NCI-H128 (cell line): ENCODE measurements around the gene RIN1.

Experiments
- DNase-seq: peaks from one replicate; lab custom pipeline; 2025; ENCODE audit not compliant: unreplicated experiment; lab: John Stamatoyannopoulos, UW

The RIN1 gene

DNA sequence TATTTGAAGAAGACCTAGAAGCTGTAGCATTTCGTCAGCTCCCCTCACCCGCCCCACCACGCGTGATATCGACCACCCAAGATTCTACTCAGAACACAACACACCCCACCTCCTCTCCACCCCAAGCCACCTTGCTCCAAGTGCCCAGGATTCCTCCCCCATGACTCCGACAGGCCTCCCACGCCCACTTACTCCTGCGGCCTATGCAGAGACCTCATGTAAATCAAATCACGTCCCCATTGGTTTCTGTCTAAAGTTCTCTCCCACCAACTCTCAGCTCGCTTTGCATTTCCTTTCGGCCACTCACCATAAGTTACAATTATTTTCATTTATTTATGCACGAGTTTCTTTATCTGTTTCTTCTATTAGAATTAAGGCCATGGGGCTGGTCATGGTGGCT, 33.6 kb downstream of the RIN1 start:
- no peak for DNase-seq

DNA sequence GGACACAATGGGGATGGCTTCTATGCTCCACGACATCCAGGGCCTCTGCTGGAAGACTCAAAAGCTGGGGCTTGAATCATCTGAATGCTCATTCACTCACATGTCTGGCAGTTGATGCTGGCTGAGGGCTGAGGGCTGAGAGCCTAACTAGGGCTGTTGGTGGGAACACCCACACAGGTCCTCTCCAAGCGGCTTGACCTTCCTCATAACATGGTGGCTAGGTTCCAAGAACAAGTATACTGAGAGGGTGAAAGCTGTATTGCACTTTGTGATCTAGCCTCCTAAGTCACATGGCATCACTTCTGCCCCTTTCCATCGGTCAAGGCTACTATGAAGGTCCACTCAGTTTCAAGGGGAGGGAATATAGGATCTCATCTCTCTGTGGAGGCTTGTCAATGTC, 37.0 kb downstream of the RIN1 start:
- no peak for DNase-seq

DNA sequence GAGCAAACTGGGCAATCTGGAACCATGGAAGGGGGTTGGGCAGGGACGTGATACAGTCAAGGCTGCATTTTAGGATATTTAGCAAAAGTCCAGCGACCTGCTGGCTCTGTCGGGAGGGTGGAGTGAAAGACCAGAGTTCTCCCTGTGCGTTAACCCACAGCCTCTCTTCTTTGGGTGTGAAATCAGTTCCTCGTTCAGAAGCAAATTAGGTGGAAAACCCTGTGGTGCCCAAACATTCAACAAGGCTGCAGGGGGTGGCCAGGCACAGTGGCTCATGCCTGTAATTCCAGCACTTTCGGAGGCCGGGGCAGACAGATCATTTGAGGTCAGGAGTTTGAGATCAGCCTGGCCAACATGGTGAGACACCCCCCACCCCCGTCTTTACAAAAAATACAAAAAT, 38.6 kb downstream of the RIN1 start:
- DNase-seq = no peak

DNA sequence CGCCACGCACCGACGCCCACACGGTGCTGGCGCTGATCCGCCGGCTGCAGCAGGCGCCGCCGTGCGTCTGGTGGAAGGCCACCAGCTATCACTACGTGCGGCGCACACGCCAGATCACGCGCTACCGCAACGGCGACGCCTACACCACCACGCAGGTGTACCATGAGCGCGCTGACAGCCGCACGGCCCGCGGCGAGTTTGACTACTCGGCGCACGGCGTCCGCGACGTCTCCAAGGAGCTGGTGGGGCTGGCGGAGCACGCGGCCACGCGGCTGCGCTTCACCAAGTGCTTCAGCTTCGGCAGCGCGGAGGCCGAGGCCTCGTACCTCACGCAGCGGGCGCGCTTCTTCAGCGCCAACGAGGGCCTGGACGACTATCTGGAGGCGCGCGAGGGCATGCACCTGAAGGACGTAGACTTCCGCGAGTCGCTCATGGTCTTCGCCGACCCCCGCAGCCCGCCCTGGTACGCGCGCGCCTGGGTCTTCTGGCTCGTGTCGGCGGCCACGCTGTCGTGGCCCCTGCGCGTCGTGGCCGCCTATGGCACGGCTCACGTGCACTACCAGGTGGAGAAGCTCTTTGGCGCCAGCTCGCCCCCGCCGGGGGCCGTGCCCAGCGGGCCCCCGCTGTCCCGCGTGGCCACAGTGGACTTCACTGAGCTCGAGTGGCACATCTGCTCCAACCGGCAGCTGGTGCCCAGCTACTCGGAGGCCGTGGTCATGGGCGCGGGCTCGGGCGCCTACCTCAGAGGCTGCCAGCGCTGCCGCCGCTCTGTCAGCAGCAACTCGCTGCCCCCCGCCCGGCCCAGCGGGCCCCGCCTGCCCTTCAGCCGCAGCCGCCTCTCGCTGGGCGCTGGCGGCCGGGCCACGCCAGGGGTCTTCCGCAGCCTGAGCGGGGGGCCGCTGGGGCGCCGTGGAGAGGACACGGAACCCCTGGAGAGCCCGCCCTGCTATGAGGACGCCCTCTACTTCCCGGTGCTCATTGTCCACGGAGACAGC, 41.3 kb downstream of the RIN1 start:
- DNase-seq = no peak

DNA sequence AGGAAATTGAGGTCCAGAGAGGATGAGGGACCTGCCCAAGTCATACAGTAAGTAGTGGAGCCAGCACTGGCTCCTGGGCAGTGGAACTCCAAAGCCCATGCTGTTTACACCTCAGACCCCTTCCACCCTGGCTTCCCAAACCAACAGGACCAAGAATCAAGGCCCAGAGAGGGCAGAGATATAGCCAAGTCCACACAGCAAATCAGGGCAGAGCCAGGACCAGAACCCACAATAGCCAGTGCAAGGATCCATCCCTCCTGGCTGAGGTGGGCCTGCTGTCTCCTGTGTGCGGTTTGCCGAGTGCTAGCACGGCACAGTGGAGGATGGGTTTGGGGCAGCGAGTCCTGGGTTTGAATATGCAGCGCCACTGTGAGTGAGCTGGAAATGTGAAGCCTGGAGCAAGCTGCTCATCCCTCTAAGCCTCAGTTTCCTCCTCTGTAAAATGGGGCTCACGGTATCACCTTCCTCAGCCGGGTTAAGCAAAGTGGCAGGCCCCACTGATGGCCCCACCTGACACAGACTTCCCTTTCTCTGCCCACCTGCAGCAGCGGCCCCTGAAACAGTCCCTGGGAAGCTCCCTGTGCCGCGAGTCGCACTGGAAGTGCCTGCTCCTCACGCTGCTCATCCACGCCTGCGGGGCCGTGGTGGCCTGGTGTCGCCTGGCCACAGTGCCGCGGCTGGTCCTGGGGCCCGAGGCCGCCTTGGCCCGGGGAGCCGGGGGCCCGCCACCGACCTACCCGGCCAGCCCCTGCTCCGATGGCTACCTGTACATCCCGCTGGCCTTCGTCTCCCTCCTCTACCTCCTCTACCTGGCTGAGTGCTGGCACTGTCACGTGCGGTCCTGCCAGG, 42.2 kb downstream of the RIN1 start:
- DNase-seq = no peak

DNA sequence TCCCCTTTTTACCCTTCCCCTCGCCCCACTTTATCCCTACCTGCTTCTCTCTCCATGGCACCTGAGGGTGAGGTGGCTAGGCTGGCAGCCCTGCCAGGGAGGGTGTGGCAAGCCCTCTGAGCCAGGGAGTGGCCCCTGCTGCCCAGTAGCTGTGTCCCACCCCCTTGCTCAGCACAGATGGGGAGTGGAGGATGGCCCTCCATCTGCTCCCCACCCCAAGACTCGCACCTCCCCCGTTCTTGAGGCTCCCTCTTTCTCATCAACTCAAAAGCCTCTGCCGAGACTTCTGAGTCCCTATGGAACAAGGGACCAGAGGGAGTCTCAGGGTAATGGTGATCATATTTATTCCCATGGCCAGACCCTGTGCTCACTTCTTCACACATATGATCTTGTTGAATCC, 42.9 kb downstream of the RIN1 start:
- no peak for DNase-seq

DNA sequence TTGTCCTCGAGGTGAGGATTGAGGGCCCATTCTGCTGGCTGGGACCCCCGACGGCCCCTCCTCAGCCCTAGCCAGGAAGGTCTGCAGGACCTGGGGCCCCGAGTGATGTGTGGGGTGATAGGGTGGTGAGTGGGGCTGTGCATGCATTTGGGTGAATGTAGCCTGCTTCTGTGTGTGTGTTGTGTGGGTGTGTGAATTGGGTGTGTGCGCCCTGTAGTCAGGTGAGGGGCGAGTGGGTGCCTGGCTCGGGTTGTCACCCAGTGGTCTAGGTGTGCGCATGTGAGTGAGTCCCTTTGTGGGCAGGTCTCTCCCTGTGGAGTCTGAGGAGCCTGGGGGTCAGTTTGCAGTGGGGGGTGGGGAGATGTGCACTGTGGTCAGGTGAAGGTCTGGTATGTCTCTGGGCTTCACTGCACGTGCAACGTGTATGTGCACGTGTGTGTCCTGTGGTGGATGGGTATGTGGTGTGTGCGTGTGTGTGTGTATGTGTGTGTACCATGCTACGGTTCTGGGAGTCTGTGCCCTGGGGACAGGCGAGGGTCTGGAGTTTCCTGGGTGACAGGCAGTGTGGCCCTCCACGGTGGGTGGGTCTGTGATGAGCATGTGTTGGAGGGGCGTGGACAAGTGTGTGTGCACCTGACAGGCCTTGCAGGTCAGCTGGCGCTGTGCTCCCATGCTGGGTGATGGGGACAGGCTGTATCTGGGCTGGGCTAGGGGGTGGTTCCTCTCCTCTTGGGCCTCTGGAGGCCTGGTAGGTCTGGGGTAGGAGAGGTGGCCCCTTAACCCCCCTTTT, 43.5 kb downstream of the RIN1 start:
- DNase-seq = no peak

DNA sequence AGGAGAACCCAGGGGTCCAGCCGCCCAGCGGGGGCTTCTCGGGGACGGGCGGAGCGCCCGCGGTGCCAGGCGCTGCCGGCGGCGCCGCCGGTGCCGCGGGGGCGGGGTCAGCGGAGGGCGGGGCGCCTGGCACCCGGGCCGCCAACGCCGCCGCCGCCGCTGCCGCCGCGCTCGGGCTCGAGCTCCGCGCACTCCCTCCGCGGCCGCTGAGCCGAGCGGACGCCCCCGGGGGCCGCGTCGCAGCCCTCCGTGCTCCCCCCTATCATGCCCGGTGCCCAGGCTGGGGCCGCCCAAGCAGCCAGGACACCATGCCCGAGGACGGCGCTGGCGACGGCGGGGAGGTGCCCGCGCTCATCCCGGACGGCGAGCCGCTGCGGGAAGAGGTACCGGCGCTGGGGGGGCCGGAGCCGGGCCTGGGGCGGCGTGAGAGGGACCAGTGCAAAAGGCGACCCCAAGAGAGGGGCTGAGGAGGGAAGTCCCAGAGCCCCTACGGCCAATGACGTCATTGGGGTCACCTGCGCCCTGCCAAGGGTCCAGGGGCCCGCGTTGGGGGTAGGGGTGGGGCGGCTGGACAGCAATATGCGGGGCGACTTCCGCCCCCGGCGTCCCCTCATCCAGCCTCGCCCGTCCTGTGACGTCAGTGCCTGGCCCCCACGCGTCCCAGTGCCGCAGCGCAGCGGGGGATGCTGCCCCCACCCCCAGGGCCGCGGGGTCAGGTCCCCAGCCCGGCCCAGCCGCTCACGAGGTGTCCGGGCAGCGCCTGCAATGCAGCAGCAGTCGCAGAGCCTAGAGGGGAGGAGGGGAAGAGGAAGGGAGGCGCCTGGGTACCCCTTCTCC, 44.3 kb downstream of the RIN1 start, which contains the start of gene TMEM151A:
TMEM151A (plus strand) TSS at position 189 of the 837 bp plus-strand sequence; CDS start at position 309, 120 bp downstream.
- no peak for DNase-seq

DNA sequence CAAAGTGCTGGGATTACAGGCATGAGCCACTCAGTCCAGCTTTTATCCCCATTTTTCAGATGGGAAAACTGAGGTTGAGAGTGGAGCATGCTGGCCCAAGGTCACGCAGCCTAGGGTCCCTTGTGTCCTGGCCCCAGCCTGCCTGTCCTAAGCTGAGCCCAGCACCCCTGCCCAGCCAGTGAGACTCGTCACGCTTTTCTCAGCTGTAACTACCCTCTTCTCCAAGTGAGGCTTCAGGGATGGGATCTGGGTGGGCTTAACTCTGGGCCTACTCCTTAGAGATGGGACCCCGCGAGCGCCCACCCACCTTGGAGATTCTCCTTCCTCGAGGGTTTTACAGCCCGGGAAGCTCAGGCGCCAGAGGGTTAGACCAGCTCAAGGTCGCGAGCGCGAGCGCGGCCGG, 44.9 kb downstream of the RIN1 start:
- no peak for DNase-seq

DNA sequence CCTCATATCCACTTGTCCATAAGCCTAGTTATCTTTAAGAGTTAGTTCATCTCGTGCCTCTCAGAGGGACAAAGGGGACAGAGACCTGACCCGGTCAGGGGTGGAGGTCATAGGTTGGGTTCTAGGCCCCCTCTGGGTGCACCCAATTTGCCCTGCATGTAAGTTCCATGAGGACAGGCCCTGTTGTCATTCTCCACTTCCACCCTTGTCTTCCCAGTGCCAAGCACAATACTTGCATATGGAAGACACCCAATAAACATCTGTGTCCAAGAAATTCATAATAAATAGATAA, 46.0 kb downstream of the RIN1 start:
- DNase-seq = no peak

DNA sequence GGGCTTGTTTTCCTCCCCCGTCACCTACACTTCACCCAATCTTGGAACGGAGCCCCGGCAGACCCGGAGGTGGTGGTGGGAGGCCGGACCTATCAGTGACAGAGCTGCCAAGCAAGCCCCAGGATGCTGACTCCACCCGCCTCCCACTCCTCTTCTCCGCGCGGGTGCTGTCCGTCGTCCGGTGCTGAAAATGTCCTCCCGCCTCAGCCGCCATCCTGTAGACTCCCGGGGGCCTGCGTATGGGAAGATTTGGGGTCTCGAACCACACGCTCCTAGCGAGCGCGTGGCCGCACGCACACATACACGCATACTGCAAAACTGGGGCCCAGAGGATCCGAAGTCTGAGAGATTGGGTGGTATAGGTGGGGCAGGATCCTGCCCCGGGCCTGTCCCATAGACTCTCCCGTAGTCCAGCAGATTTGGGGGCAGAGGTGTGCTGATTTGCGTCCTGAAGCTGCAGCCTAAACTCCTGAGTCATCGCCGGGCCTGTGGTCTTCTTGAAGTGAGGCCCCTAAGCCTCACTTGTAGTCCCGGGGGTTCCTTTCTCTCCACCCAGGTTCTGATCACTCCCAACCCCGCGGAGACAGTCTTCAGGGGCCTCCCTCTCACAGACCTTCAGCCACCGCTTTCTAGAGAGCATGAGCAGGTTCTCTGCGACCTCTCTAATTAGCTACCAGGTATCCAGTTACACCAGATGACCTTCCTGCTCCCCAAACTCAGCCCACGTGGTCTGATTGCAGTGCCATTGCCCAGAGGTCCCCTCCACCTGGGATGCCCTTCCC, 46.5 kb downstream of the RIN1 start:
- DNase-seq = no peak

DNA sequence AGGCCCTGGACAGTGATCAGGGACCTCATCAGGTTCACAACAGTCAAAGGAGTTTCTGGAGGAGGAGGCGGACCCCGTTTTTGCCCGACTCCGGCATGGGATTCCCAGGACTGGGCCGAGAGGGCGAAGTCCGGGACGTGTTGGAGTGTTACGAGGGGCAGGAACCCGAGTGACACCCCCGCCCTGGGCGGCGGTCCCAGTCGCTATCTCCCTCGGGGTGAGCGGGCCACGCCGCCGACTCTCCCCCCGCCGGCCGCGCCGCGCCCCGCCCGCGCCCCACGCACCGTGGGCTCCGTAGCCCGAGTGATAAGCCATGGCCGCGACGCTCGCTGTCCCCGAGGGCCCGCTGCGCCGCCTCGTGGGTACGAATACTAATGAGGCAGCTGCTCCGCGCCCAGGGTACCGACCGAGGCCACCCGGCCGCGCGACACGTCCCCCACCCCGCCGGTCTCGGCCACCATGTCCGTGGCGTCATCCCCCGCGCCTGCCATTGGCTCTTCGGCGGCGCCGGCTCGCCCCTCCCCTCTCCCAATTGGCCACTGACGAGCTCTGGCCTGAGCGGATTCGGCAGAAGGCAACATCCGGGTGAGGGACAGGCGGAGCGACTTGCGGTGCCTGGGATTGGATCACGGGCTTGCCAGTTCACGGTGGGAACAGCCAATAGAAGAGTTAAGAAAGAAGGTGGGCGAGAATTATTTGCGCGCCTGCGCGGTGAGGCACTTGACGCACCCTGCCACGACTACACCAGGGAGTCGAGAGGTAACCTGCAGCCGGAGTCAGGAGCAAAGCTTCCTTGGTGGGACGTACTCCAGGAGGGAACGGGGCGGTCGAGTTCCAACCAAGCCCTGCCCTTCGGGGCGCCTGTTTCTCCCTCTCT, 47.3 kb downstream of the RIN1 start, which contains the start of gene YIF1A:
YIF1A (minus strand) TSS at position 473 of the 877 bp plus-strand sequence; CDS start at position 315, 158 bp downstream.
- DNase-seq = peak; percentile 97

DNA sequence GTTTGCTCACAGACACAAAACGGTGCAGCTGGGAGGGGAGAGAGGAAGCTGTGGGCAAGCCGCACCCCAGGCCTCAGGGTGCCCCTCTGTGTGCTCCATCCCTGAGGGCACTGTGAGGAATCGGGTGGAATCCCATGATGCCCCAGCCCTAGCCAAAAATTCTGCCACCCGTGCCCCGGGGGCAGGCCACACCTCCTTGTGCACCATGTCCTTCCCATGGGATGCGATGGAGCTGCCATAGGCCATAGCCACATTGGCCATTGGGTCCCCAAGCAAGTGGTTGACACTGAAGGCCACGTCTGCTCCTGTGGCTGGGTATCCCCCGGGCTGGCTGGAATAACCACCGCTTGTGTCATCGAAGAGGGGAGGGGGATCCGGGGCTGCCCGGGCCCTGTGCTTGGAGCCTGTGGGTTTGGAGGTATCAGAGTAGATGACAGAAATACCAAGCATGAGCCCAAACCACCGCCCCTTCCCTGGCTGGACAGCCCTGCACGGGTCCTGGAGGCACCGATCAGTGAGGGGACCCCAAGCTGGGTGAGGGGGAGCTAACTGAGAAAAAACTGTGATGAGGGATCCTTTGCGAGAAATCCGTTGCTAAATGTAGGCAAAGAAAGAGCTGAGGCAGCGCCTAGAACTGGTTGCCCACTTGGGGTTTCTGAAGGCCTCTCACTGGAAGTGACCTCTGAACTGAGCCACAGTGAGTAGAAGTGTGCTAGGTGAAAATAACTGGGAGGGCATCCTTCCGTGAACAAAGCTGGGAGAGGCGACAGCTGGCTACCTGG, 48.2 kb downstream of the RIN1 start:
- DNase-seq = no peak

DNA sequence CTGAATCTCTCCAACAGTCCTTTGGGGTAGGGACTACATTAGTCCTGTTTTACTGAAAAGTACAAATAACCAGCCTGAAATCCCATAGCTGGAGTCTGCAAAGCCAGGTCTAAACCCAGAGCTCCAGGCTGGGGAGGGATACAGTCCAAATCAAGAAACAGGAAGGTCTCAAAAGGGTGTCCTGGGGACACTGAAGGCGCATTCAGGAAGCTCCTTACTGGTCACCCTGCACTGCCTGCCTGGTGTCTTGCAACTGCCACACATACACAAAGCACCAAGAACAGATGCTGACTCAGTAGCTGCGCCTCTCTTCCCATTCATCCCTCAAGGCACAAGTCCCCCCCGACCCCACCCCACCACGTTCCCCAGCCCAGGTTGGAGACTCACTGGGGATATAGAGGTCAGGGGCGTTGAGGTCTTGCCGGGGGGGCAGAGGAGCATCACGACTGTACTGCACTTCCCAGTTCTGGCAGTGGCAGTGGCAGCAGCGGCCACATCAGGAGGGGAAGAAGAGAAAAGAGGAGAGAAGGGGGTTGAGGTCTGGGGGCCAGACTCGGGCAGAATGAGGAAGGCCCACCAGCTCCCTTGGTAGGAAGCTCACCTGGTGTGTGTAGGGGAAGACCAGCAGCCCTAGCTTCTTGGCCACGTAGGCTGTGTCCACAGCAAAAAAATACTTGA, 48.9 kb downstream of the RIN1 start:
- no peak for DNase-seq

DNA sequence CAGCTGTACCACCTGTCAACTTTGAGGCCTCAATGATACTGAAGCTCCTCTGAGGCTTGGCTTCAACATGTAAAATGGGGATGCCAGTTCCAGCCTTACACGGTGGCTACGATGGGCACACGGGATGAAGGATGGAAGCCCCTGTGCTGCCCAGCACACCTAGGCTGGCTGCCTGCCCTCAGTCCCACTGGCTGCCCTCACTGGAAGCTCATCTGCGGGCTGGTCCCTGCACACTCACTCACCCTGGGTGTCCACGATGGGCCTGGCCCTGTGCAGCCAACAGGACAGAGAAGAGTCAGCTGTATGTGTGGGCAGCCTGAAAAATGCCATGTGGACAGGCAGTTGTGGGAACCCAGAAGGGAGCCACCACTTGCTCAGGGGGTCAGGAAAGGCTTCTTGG, 49.5 kb downstream of the RIN1 start:
- DNase-seq = no peak

DNA sequence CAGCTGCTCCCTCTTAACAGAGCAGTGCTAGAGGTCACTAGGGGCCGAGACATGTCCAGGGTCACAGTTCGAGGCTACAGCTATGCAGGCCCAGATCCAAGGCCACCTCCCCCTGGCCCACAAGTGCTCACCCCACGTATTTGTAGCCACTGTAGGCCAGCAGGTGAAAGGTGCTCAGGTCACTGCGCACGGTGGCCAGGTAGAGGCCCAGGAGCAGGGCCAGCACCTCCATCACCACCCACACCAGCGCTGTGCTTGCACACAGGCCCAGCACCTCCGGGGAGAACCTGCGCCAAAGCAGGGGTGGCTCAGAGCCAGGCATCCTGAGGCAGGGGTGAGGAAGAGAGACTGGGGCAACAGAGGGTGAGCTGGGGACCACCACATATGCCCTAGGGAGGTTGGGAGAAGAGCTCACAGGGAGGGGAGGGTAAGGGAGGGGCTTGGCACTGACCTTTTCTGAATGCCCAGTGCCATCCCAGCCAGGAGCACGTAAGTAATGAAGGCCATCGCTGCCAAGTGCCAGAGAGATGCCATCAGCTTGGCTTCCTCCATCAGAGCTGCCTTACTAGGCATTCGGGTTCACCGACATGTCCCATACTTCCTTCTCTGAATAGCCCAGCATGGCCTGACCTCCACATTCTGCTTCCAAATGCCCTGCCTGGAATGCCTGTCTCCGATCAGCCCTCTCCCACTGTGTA, 50.8 kb downstream of the RIN1 start:
- no peak for DNase-seq
